GM21360 (cell line): Measurements from ENCODE around the gene PIK3R1.

ENCODE experiments used
- ATAC-seq: cut with Tn5 transposase; IDR thresholded peaks from one replicate; pipeline ENCODE4 v1.9.1; 2021; ENCODE audit warnings: mild to moderate bottlenecking, moderate library complexity; ENCODE audit not compliant: unreplicated experiment

Gene PIK3R1

DNA sequence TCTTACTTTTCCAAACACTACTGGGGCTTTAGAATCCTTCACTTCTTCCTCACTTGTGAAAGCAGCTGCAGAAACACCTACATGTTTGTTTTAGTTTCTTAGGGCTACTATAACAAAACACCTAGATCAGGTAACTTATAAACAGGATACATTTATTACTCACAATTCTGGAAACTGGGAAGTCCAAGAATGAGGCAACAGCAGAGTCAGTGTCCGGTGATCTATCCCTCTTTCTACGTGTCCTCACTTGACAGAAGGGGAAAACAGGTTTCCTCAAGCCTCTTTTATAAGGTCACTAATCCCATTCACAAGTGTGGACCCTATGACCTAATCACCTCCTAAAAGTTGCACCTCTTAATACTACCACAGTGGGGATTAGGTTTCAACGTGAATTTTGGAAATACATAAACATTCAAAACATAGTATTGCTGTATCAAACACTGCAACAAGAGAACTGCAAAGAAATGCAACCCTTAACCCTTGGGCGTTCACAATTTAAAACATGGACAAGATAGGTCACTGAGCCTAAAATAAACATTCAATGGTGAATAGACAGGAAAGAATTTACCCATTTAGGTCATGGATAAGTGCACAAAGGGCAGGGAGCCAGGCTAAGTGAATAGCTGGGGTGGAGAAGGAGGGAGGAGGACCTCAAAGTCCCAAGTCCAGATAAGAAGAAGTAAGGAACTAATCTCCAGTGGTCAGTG, 104.3 kb downstream of the PIK3R1 start:
- ATAC-seq: no peak

- ATAC-seq: no peak
Measured at GRCh38 chr5:68320413-68320986, 104.9 kb downstream of the PIK3R1 start.

DNA sequence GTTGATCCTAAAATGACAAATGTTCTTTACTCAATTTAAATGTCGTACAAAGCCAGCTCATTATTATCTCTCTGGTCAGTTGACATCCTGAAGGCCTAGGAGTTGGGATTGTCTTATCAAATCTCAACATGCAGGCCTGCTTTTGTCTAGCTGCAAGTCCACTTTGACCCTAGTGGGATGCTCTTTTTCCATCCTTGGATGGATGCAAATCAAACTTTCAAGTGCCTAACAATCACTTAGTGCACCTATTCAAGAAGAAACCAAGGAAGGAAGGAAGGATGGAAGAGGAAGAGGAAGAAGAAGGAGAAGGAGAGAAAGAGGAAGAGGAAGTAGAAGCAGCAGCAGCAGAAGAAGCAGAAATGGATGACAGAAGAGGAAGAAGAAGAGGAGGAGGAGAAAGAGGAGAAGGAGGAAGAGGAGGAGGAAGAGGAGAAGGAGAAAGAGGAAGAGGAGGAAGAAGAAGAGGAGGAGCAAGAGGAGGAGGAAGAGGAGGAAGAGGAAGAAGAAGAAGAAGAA, 109.6 kb downstream of the PIK3R1 start:
- no peak for ATAC-seq

GRCh38 chr5:68329554-68330255, 114.1 kb downstream of the PIK3R1 start:
- no peak for ATAC-seq

DNA sequence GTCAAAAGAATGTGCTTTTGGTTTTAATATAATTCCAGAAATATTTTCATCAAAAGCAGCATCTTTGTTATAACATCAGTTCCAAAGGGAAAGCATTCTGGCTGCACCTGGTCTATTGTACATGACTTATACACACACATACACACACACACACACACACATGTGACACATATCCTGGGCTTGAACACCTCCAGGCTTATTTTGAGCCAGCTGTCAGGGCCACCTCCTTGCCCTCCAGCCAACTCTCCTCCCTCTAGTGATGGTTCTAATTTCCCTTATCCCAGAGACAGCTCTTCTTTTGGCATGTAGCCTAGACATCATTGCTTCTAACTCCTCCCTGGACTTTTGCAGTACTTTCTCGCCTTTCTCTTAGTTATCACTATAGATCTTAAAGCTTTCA, 115.0 kb downstream of the PIK3R1 start:
- no peak for ATAC-seq

GRCh38 chr5:68331192-68332079, 115.9 kb downstream of the PIK3R1 start:
- peak; percentile 89 for ATAC-seq

- peak; percentile 36 for ATAC-seq
Measured at GRCh38 chr5:68332080-68332451, 116.5 kb downstream of the PIK3R1 start.

GRCh38 chr5:68332556-68332955, 117.0 kb downstream of the PIK3R1 start:
- no peak for ATAC-seq

DNA sequence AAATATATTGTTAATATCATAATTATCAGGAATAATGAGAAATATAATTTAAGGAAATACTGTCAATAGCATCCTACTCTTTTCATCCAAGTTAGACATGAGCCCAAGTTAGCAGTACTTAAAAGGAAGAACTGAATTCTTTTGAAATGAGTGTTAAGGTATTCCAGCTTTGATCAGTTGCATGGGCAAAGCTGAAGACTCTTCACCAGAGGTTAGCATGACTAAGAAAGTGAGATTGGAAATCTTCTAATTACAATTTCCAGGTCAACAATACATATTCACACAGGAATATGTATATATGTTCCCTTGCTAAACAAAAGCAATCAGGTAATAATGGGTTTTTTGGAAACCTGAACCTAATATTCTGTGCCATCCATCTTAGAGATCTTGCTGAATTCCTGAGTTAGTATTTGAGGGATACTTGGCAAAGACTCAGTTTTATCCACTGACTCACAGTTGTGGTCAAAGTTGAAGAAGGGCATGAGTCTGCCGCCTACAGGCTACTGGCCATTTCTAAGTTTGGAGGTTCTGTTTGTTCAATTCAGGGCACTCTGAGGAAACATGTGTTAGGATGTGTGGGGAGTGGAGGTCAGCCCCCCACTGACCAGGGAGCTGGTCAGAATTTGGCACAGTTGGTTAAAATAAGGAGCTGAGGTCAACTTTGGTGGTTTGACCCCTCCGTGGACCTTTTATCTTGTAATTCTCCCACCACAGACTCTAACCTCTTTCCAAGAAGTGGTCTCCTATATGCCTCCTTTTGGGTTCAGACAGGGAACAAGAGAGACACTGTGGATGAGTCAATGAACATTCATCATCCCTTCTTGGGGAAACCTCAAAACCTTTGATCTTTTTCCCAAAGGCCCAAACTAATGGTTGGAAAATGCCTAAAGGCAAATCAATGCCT, 118.3 kb downstream of the PIK3R1 start:
- no peak for ATAC-seq

DNA sequence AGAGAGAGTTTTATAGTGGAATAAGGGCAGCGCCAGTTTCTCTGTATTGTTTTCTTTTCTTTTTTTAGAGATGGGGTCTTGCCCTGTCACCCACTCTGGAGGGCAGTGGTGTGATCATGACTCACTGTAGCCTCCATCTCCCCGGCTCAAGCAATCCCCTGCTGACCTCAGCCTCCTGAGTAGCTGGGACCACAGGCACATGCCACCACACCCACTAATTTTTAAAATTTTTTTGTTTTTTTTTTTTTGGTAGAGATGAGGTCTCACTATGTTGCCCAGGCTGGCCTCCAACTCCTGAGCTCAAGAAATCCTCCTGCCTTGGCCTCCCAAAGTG, 119.0 kb downstream of the PIK3R1 start:
- no peak for ATAC-seq

GRCh38 chr5:68335075-68335474, 119.5 kb downstream of the PIK3R1 start:
- no peak for ATAC-seq

DNA sequence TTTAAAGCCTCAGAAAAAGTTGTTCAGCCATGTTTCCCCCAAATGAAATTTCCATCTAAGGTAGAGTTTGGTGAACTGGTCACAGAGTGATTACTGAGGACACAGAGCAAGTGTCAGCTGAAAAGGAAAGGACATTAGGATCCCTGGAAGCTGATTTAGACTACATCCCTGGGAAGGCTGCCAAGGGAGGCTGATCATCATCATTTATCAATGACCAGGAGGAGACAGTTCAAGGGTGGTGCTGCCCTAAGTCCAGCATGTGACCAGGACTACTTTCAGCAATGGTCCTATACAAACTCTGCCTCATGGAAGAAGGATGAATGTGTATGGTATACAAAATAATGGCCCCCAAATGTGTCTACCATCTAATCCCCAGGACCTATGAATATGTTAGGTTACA, 120.6 kb downstream of the PIK3R1 start:
- ATAC-seq: no peak

- ATAC-seq: no peak
Measured at GRCh38 chr5:68337235-68337634, 121.7 kb downstream of the PIK3R1 start.

- ATAC-seq: no peak
Measured at GRCh38 chr5:68339921-68340321, 124.4 kb downstream of the PIK3R1 start.

- no peak for ATAC-seq
Measured at GRCh38 chr5:68341006-68341405, 125.5 kb downstream of the PIK3R1 start.

GRCh38 chr5:68342693-68343092, 127.1 kb downstream of the PIK3R1 start:
- ATAC-seq: no peak

DNA sequence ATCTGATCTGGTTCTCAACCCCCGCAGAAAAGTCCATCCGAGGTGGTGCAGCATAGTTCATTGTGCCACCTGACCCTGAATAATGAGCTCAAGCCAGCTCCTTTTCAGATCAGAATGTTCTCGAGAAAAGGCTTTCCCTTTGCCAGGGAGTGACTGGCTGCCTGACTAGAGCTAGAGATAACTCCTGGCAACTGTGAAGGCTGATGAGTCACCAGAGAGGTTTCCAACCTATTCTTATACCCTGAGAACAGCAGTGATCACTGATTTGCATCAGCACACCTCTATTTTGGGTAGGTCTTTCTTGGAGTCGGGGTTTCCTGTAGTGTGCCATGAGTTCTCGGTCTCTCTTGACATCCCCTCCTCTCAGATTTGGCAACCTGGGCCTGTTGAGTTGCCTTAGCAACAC, 127.9 kb downstream of the PIK3R1 start:
- peak; percentile 89 for ATAC-seq

DNA sequence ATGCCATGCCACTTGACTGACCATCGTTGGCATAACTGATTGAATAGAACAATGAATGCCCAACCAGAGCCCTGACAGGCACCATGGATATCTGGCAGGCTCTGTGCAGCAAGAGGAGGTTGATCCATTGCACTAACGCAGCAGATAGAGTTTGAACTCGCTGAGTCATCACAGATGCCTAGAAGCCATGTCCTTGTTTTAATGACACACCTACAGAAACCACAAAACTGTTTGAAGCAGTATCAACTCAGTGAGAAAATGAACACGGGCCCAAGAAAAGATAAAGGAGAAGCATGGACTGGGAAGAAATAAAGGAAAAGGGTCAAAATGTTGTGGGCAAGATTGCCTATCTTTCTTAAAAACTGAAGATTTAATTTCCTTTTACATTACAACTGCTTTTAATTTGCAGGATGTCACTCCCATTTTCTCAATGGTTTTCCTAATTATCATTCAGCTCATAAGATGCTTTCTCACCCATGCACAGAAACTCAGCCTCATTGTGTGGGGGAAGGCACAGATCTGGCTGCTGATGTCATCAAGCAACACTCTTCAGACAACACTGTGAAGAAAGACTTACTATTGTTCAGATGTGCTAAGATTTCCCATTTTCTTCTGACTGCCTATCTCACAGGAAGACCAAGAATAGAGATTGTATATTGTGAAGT, 129.0 kb downstream of the PIK3R1 start:
- no peak for ATAC-seq

DNA sequence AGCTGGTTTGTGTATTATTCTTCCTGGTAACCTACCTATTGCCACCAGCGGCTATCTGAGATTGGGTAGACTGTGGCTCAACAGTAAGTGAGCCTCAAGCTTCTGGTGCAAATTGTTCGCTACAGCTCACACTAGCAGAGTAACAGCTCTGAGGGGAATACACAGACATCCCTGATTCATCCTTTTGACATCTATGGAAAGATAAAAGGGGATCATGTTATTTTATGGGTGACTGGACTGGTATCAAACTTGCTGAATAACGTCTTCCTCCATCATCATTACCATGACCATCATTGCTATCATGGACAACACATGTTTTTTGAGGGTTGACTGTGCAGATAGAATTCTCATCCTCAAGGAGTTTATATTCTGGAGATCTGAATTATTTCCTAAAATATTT, 129.6 kb downstream of the PIK3R1 start:
- ATAC-seq: no peak

DNA sequence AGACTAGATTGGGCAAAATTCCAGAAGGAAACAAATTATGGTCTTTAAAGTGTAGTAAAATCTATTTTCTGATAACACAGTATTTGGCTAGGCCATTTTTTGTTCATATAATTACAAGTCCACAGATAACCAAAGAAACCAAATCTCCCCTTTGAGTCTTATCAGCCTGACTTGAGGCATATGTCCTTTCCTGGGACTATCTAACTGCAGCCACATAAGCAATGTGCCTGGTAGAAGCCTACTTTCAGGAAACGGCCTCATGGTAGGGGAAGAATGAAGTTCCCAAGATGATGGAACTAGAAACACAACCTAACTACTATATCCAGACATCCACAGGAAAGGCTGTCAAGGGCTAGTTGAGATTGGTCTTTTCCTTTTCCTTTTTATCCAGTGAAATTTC, 130.0 kb downstream of the PIK3R1 start:
- ATAC-seq: no peak
